ENCODE data around the gene FAM25A.

- TF ChIP-seq CTCF (IDR thresholded peaks at IDR 0.05) = no peak
- no peak for TF ChIP-seq POLR2A (IDR thresholded peaks at IDR 0.05)
These were observed 33.0 kb downstream of the FAM25A start for GRCh38 chr10:87053111-87053510.

Measured in ovary (tissue), 3 donors.